PC-3 (cell line): Measurements from ENCODE around the gene UFM1. TPM values are rescaled to one million over a fixed set of nuclear protein-coding genes. Genes with fewer than 3 reads are reported as not detected.

Experiments
- ATAC-seq: fragments of 200-7000 bp; cut with Tn5 transposase; 2 replicates; pipeline ENCODE4 v1.9.1; 2020; ENCODE audit warnings: mild to moderate bottlenecking, moderate library complexity
- BruUV-seq: library from RNA; stranded (reverse); fragments of 400-500 nt; replicated peaks from 2 replicates; lab custom pipeline; 2021; lab: Mats Ljungman, UMichigan
- CTCF ChIA-PET: fragments of 300-600 bp; sonication (Branson Sonifier 250); formaldehyde crosslinking; loops from one replicate; lab custom pipeline; 2022; ENCODE audit warnings: antibody characterized with exemption; lab: Charles Lee
- POLR2A ChIA-PET: fragments of 300-600 bp; sonication (Branson Sonifier 250); formaldehyde crosslinking; loops from one replicate; lab custom pipeline; 2022; ENCODE audit warnings: antibody characterized with exemption; ENCODE audit not compliant: unreplicated experiment; lab: Charles Lee
- DNase-seq: peaks from one replicate; pipeline ENCODE4 v3.0.0-alpha.2; 2015
- H2AFZ ChIP-seq: fragments of 300-600 bp; sonication (generic); 2 replicates; pipeline ENCODE4 v1.6.0; 2016; ENCODE audit warnings: antibody characterized with exemption, low read length
- H3F3A ChIP-seq: fragments of 300-600 bp; sonication (generic); one replicate; pipeline ENCODE4 v1.6.0; 2017; ENCODE audit warnings: antibody characterized with exemption, low read length, control low read depth, mild to moderate bottlenecking; ENCODE audit not compliant: unreplicated experiment
- H3K27ac ChIP-seq: fragments of 300-600 bp; sonication (generic); 2 replicates; pipeline ENCODE4 v1.5.1; 2016; ENCODE audit warnings: mild to moderate bottlenecking, low read length
- H3K27me3 ChIP-seq: fragments of 300-600 bp; sonication (generic); 2 replicates; pipeline ENCODE4 v1.6.1; 2016; ENCODE audit warnings: low read length, mixed read lengths
- H3K36me3 ChIP-seq: fragments of 300-600 bp; sonication (generic); 2 replicates; pipeline ENCODE4 v1.6.1; 2016; ENCODE audit warnings: low read depth, mixed run types, low read length, mixed read lengths
- H3K4me1 ChIP-seq: fragments of 300-600 bp; sonication (generic); 2 replicates; pipeline ENCODE4 v1.5.1; 2016; ENCODE audit warnings: low read length; ENCODE audit not compliant: insufficient read depth
- H3K4me2 ChIP-seq: fragments of 300-600 bp; sonication (generic); 2 replicates; pipeline ENCODE4 v1.6.0; 2016; ENCODE audit warnings: low read length
- H3K4me3 ChIP-seq: fragments of 300-600 bp; sonication (generic); 2 replicates; pipeline ENCODE4 v1.5.1; 2016; ENCODE audit warnings: mild to moderate bottlenecking, low read length, mixed read lengths
- H3K79me2 ChIP-seq: fragments of 300-600 bp; sonication (generic); 2 replicates; pipeline ENCODE4 v1.6.1; 2017; ENCODE audit warnings: low read length, mixed read lengths
- H3K9ac ChIP-seq: fragments of 300-600 bp; sonication (generic); 2 replicates; pipeline ENCODE4 v1.6.0; 2016; ENCODE audit warnings: mild to moderate bottlenecking, low read length
- H3K9me2 ChIP-seq: fragments of 300-600 bp; sonication (generic); replicated peaks from 2 replicates; pipeline ENCODE4 v1.6.1; 2016; ENCODE audit warnings: mixed run types, low read length, mixed read lengths
- H3K9me3 ChIP-seq: fragments of 300-600 bp; sonication (generic); 2 replicates; pipeline ENCODE4 v1.6.1; 2016; ENCODE audit warnings: low read length, mixed read lengths
- H4K20me1 ChIP-seq: fragments of 300-600 bp; sonication (generic); 2 replicates; pipeline ENCODE4 v1.6.1; 2016; ENCODE audit warnings: low read length, mixed read lengths
- CTCF ChIP-seq: fragments of 300-600 bp; sonication (generic); conservative IDR thresholded peaks from 2 replicates; pipeline ENCODE4 v1.5.1; 2017; ENCODE audit warnings: antibody characterized with exemption, low read depth, mild to moderate bottlenecking, low read length
- EZH2 ChIP-seq: fragments of 300-600 bp; sonication (generic); IDR thresholded peaks from one replicate; pipeline ENCODE4 v1.6.1; 2017; ENCODE audit warnings: antibody characterized with exemption, mild to moderate bottlenecking, low read length; ENCODE audit not compliant: unreplicated experiment
- EZH2phosphoT487 ChIP-seq: fragments of 300-600 bp; sonication (generic); IDR thresholded peaks from 2 replicates; pipeline ENCODE4 v1.6.1; 2018; ENCODE audit warnings: mild to moderate bottlenecking, antibody characterized with exemption, low read length, borderline replicate concordance
- intact Hi-C: fragments of 100-400 bp; cut with micrococcal nuclease; formaldehyde crosslinking; loops from 2 replicates; pipeline ENCODE4 v1.9.0; 2023
- total RNA-seq: library from RNA; depleted of rRNA; stranded (reverse); fragments of >200 nt; gene quantifications from 2 replicates; pipeline ENCODE4 v1.2.3, GENCODE V29; 2014

UFM1 gene
- total RNA-seq, 1 experiment from 2014 or later, result 30.3 TPM

- Histone ChIP-seq H3K36me3 (no peaks in the 10 kb centered on the region), H3K4me2 (no peak overlapping the region), H2AFZ (no peak overlapping the region), H3K4me1 (peaks cover 26% of the 10 kb centered on the region), H3K79me2 (no peaks in the 10 kb centered on the region), H3K4me3 (no peak overlapping the region), H3K9me3 (no peaks in the 10 kb centered on the region), H3K9me2 (no peaks in the 10 kb centered on the region), H3K9ac (no peak overlapping the region), H3K27me3 (no peaks in the 10 kb centered on the region), H4K20me1 (no peaks in the 10 kb centered on the region), H3K27ac (no peak overlapping the region), H3F3A (no peaks in the 10 kb centered on the region)
- intact Hi-C loops, result no loop called here
- ATAC-seq, result no peak
- ChIA-PET POLR2A (no interaction called here), CTCF (no interaction called here)
- TF ChIP-seq CTCF (no peak), EZH2 (no peak), EZH2phosphoT487 (no peak)
- BruUV-seq, result no TSS peak
- DNase-seq, result no peak
Observed at GRCh38 chr13:38412266-38412665, 62.6 kb downstream of the UFM1 start.
